Epithelial cell of proximal tubule (primary cell): ENCODE results near the gene R3HDM4. TPM values are rescaled to one million over a fixed set of nuclear protein-coding genes. Genes with fewer than 3 reads are reported as not detected.
"Not testable (repeated sequence)": the region's sequence is repeated elsewhere in the genome, so short reads cannot be mapped to it uniquely, and the experiment has no call there.

Experiments used
- DNase-seq: peaks from one replicate; pipeline ENCODE4 v3.0.0-alpha.2; 2011; ENCODE audit warnings: low read depth
- H3K4me3 ChIP-seq: 2 replicates; pipeline ENCODE4 v1.5.1; 2011; ENCODE audit warnings: low read depth, mild to moderate bottlenecking, low read length
- CTCF ChIP-seq: conservative IDR thresholded peaks from 2 replicates; pipeline ENCODE4 v1.5.1; 2012; ENCODE audit warnings: low read depth, mild to moderate bottlenecking, low read length
- total RNA-seq: library from RNA; depleted of rRNA; stranded (reverse); fragments of >200 nt; gene quantifications from 2 replicates; pipeline ENCODE4 v1.2.3, GENCODE V29; 2015

R3HDM4 gene
- total RNA-seq, 1 donor from 2014 or later = 49.8 TPM

GRCh38 chr19:850979-851335 lies 62.1 kb downstream of the R3HDM4 start:
- no peak for DNase-seq
- TF ChIP-seq CTCF = no peak
- no peak overlapping the region for H3K4me3 ChIP-seq

- no peak overlapping the region for H3K4me3 ChIP-seq
- TF ChIP-seq CTCF = no peak
- DNase-seq = no peak
Measured at GRCh38 chr19:850221-850978, 62.6 kb downstream of the R3HDM4 start.

- not testable (repeated sequence) for H3K4me3 ChIP-seq, DNase-seq
Measured at GRCh38 chr19:849195-849594, 63.8 kb downstream of the R3HDM4 start.

- no peak for DNase-seq
- no peak overlapping the region for H3K4me3 ChIP-seq
- TF ChIP-seq CTCF = no peak
Measured at GRCh38 chr19:848386-848921, 64.6 kb downstream of the R3HDM4 start.

Other genes starting within 250 kb of the R3HDM4 start
- 199 and 483 TPM in 2 replicates for gene FSTL3, start 236.8 kb downstream of the R3HDM4 start, total RNA-seq
- gene PRSS57, start 217.8 kb downstream of the R3HDM4 start, total RNA-seq = not detected in 2 replicates
- gene PALM, start 204.3 kb downstream of the R3HDM4 start, total RNA-seq = 3.2 and 17.1 TPM in 2 replicates
- gene MISP, start 162.1 kb downstream of the R3HDM4 start, total RNA-seq = 25.2 and 41.5 TPM in 2 replicates
- gene PTBP1, start 115.8 kb downstream of the R3HDM4 start, total RNA-seq = 186 and 453 TPM in 2 replicates
- gene PLPPR3, start 91.3 kb downstream of the R3HDM4 start, total RNA-seq = 0.07 and 0.75 TPM in 2 replicates
- not detected in 2 replicates for gene AZU1, start 85.4 kb downstream of the R3HDM4 start, total RNA-seq
- not detected in 2 replicates for gene PRTN3, start 72.2 kb downstream of the R3HDM4 start, total RNA-seq
- not detected in 2 replicates for gene ELANE, start 60.9 kb downstream of the R3HDM4 start, total RNA-seq
- gene CFD, start 53.6 kb downstream of the R3HDM4 start, total RNA-seq = 3.2 and 5.2 TPM in 2 replicates
- gene MED16, start 20.0 kb downstream of the R3HDM4 start, total RNA-seq = 53.5 and 57.4 TPM in 2 replicates
- gene RNU6-9, start 19.7 kb downstream of the R3HDM4 start, total RNA-seq = not detected in 2 replicates
- 0.72 and 0.92 TPM in 2 replicates for gene KISS1R, start 4.1 kb upstream of the R3HDM4 start, total RNA-seq
- gene ARID3A, start 12.8 kb upstream of the R3HDM4 start, total RNA-seq = 26.6 and 37.0 TPM in 2 replicates
- gene WDR18, start 71.1 kb upstream of the R3HDM4 start, total RNA-seq = 71.0 and 94.4 TPM in 2 replicates
- gene GRIN3B, start 87.2 kb upstream of the R3HDM4 start, total RNA-seq = under 0.01 and 0.46 TPM in 2 replicates
- gene TMEM259, start 107.9 kb upstream of the R3HDM4 start, total RNA-seq = 155 and 193 TPM in 2 replicates
- not detected in 2 replicates for gene RNU6-2, start 108.3 kb upstream of the R3HDM4 start, total RNA-seq
- 164 and 281 TPM in 2 replicates for gene CNN2, start 113.4 kb upstream of the R3HDM4 start, total RNA-seq
- 4.3 and 9.7 TPM in 2 replicates for gene ABCA7, start 126.9 kb upstream of the R3HDM4 start, total RNA-seq
- 6.2 and 6.7 TPM in 2 replicates for gene ARHGAP45, start 153.9 kb upstream of the R3HDM4 start, total RNA-seq
- gene POLR2E, start 182.2 kb upstream of the R3HDM4 start, total RNA-seq = 248 and 349 TPM in 2 replicates
- gene GPX4, start 190.8 kb upstream of the R3HDM4 start, total RNA-seq = 457 and 656 TPM in 2 replicates